Endodermal cell (in vitro differentiated cells): Measurements from ENCODE around the gene MTA2. TPM values are rescaled to one million over a fixed set of nuclear protein-coding genes. Genes with fewer than 3 reads are reported as not detected.

Experiments used
- DNase-seq: peaks from one replicate; pipeline ENCODE4 v3.0.0-alpha.2; 2017
- H3K27ac ChIP-seq: 2 replicates; pipeline ENCODE4 v1.5.1; 2013; ENCODE audit warnings: mild to moderate bottlenecking, low read depth, low read length, moderate library complexity
- H3K27me3 ChIP-seq: 2 replicates; pipeline ENCODE4 v1.6.1; 2013; ENCODE audit warnings: mild to moderate bottlenecking, low read length, moderate library complexity; ENCODE audit not compliant: insufficient read depth, control insufficient read depth, poor library complexity, severe bottlenecking
- H3K36me3 ChIP-seq: 2 replicates; pipeline ENCODE4 v1.7.0; 2013; ENCODE audit warnings: mild to moderate bottlenecking, low read length, moderate library complexity; ENCODE audit not compliant: control insufficient read depth, insufficient read depth
- H3K4me1 ChIP-seq: one replicate; pipeline ENCODE4 v1.7.0; 2013; ENCODE audit warnings: low read length; ENCODE audit not compliant: control insufficient read depth, insufficient read depth
- H3K4me3 ChIP-seq: 2 replicates; pipeline ENCODE4 v1.5.1; 2013; ENCODE audit warnings: mild to moderate bottlenecking, low read length, moderate library complexity
- H3K9ac ChIP-seq: 2 replicates; pipeline ENCODE4 v1.6.1; 2013; ENCODE audit warnings: mild to moderate bottlenecking, low read length, moderate library complexity; ENCODE audit not compliant: poor library complexity, severe bottlenecking; ENCODE audit errors: extremely low read depth
- H3K9me3 ChIP-seq: 2 replicates; pipeline ENCODE4 v1.6.1; 2013; ENCODE audit warnings: mild to moderate bottlenecking, low read length, moderate library complexity; ENCODE audit not compliant: control insufficient read depth
- H3K27ac Mint-ChIP-seq: 2 replicates; pipeline ENCODE4 v1.8.0; 2020; ENCODE audit warnings: mixed read lengths
- H3K27me3 Mint-ChIP-seq: 2 replicates; pipeline ENCODE4 v1.8.0; 2021; ENCODE audit warnings: mild to moderate bottlenecking, mixed read lengths; ENCODE audit not compliant: insufficient read depth
- H3K36me3 Mint-ChIP-seq: 2 replicates; pipeline ENCODE4 v1.8.0; 2020; ENCODE audit warnings: low read depth, mixed read lengths
- H3K4me1 Mint-ChIP-seq: 2 replicates; pipeline ENCODE4 v1.8.0; 2020; ENCODE audit warnings: mixed read lengths
- H3K4me3 Mint-ChIP-seq: 2 replicates; pipeline ENCODE4 v1.8.0; 2020; ENCODE audit warnings: mild to moderate bottlenecking, moderate library complexity, mixed read lengths
- H3K9me3 Mint-ChIP-seq: 2 replicates; pipeline ENCODE4 v1.8.0; 2020; ENCODE audit warnings: mild to moderate bottlenecking, mixed read lengths
- WGBS, 2 experiments: methylation state at CpG; one replicate each; pipeline versions ENCODE4 v1.1.5 to v1.1.7; 2013; ENCODE audit warnings: missing lambda C conversion rate in 2 of 2, mixed read lengths in 1 of 2; ENCODE audit not compliant: insufficient coverage in 1 of 2, insufficient read length in 1 of 2; 5-methylcytosine and 5-hydroxymethylcytosine counted together
- total RNA-seq, 2 donors: library from RNA; stranded (reverse); fragmentation: NEBNext Ultra II Directional in 1 of 2; extraction: Animal tissue kit (Norgen Biotek cat#: 25700) in 1 of 2; gene quantifications; 2 replicates in 1 of 2; 3 replicates in 1 of 2; pipeline ENCODE4 v1.2.1, GENCODE V29; 2021
- TF ChIP-seq, protein P1 (sequence below): fragments of 200-600 bp; sonication (generic); conservative IDR thresholded peaks from 2 replicates; pipeline ENCODE4 v1.5.0; 2021; ENCODE audit warnings: antibody characterized with exemption, mild to moderate bottlenecking

MTA2 gene
- total RNA-seq, 2 donors from 2014 or later = 131 to 155 TPM

DNA sequence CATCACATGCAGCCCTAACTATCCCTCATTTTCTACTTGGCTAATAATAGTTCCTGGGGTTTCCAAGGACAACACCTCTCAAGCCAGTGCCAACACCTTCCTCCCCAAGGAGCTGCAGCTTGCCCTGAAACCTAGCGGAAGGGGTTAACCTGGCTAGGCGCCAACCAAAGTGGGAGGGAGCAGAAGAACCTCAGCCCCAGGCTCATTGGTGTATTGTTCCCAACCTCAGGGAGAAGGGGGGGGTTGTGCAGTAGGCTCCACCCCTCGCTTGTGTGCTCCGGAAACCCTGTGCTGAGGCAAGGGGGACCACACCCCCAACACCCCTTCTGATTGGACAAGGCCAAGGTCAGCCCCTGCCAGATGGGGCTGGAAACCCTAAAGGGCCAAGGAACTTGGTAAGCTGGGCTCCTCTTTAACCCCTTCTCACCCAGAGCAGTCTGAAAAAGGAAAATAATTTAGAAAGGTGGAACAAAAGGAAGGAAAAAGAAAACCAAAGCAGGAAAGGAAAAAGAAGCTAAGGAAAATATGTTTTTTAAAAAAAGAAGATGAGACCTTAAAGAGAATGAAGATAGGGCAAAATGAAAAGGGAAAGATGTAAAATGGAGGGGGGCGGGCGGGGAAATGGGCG is 2.5 kb downstream of the MTA2 start:
- Mint-ChIP-seq H3K36me3 (peaks cover 65% of the 10 kb centered on the region), H3K4me1 (peaks cover 44% of the 10 kb centered on the region), H3K27me3 (peaks cover 19% of the 10 kb centered on the region), H3K27ac (peak overlapping the region; percentile 74), H3K9me3 (no peaks in the 10 kb centered on the region), H3K4me3 (peak overlapping the region; percentile 77)
- WGBS, 2 experiments = 58 to 94% methylated on average over 3 to 7 of the region's 7 CpGs
- DNase-seq = peak; percentile 97
- Histone ChIP-seq H3K27ac (no peak overlapping the region), H3K36me3 (peaks cover 56% of the 10 kb centered on the region), H3K9me3 (no peaks in the 10 kb centered on the region), H3K4me3 (peak overlapping the region; percentile 96), H3K9ac (no peak overlapping the region), H3K27me3 (peaks cover 11% of the 10 kb centered on the region), H3K4me1 (peaks cover 10% of the 10 kb centered on the region)
- TF ChIP-seq, protein P1, sequence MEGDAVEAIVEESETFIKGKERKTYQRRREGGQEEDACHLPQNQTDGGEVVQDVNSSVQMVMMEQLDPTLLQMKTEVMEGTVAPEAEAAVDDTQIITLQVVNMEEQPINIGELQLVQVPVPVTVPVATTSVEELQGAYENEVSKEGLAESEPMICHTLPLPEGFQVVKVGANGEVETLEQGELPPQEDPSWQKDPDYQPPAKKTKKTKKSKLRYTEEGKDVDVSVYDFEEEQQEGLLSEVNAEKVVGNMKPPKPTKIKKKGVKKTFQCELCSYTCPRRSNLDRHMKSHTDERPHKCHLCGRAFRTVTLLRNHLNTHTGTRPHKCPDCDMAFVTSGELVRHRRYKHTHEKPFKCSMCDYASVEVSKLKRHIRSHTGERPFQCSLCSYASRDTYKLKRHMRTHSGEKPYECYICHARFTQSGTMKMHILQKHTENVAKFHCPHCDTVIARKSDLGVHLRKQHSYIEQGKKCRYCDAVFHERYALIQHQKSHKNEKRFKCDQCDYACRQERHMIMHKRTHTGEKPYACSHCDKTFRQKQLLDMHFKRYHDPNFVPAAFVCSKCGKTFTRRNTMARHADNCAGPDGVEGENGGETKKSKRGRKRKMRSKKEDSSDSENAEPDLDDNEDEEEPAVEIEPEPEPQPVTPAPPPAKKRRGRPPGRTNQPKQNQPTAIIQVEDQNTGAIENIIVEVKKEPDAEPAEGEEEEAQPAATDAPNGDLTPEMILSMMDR = no peak

GRCh38 chr11:62595124-62595523 is 6.5 kb downstream of the MTA2 start:
- H3K4me3 Mint-ChIP-seq = no peak overlapping the region
- no peaks in the 10 kb centered on the region for H3K9me3 Mint-ChIP-seq
- Histone ChIP-seq H3K36me3 (peaks cover 73% of the 10 kb centered on the region), H3K9me3 (no peaks in the 10 kb centered on the region), H3K27me3 (no peaks in the 10 kb centered on the region), H3K9ac (no peak overlapping the region), H3K4me3 (no peak overlapping the region), H3K27ac (no peak overlapping the region), H3K4me1 (peaks cover 10% of the 10 kb centered on the region)
- peak; percentile 36 for DNase-seq
- H3K27me3 Mint-ChIP-seq = no peaks in the 10 kb centered on the region
- H3K4me1 Mint-ChIP-seq = peaks cover 43% of the 10 kb centered on the region
- H3K36me3 Mint-ChIP-seq = peaks cover 70% of the 10 kb centered on the region
- no peak overlapping the region for H3K27ac Mint-ChIP-seq
- TF ChIP-seq, protein P1 = no peak
- 91 to 98% methylated on average over 8 of the region's 8 CpGs for WGBS, 2 experiments

GRCh38 chr11:62593434-62594044 is 8.1 kb downstream of the MTA2 start:
- H3K4me3 Mint-ChIP-seq = no peak overlapping the region
- H3K9me3 Mint-ChIP-seq = no peaks in the 10 kb centered on the region
- Histone ChIP-seq H3K36me3 (peaks cover 64% of the 10 kb centered on the region), H3K9ac (no peak overlapping the region), H3K27ac (no peak overlapping the region), H3K27me3 (no peaks in the 10 kb centered on the region), H3K4me1 (peaks cover 8% of the 10 kb centered on the region), H3K9me3 (no peaks in the 10 kb centered on the region), H3K4me3 (no peak overlapping the region)
- TF ChIP-seq, protein P1 = peak; percentile 88
- no peaks in the 10 kb centered on the region for H3K27me3 Mint-ChIP-seq
- 76% methylated on average over 9 to 13 of the region's 13 CpGs for WGBS, 2 experiments
- H3K27ac Mint-ChIP-seq = no peak overlapping the region
- H3K36me3 Mint-ChIP-seq = peaks cover 60% of the 10 kb centered on the region
- peak; percentile 93 for DNase-seq
- H3K4me1 Mint-ChIP-seq = peaks cover 28% of the 10 kb centered on the region
